Measurements from ENCODE around the gene SND1. TPM values are rescaled to one million over a fixed set of nuclear protein-coding genes. Genes with fewer than 3 reads are reported as not detected.

The SND1 gene
- total and polyA plus RNA-seq, 2 donors (not counting 3 experiments of a cell fraction or from before 2014, with no cell fraction given), result 116 to 249 TPM

DNA sequence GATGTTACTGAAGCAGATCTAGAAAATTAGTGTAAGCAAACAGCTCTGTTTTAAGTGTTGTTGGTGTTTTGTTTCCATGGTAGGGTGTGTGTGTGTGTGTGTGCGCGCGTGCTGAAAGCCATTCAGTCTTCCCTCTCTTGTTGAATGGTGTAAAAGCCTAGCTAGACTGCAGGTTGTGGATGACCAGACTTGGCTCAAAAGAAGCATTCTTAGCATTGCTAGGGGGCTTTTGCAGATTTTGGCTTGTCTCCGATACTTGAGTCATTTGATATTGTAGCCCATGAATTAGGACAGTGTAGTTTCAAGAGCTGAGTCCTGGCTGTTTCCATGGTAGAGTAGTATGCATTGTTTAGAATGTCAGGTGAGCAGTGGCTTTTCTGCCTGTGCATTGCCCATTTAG, 99.1 kb downstream of the SND1 start:
- no peaks in the 10 kb centered on the region for H3K4me1 ChIP-seq (ENCODE audit: control insufficient read depth, extremely low read depth, insufficient read depth, low read length)
- no peaks in the 10 kb centered on the region for H3K27me3 ChIP-seq (ENCODE audit: control insufficient read depth in 2 of 2, insufficient read depth in 2 of 2, low read length in 2 of 2)
- no peaks in the 10 kb centered on the region for H3K36me3 ChIP-seq (ENCODE audit: control insufficient read depth in 2 of 2, extremely low read depth in 1 of 2, insufficient read depth in 2 of 2, low read length in 2 of 2)
- H3K9me1 ChIP-seq (replicated peaks; ENCODE audit: control insufficient read depth, extremely low read depth, insufficient read depth, low read length), result no peaks in the 10 kb centered on the region
- ChIA-PET POLR2A (no interaction called here), CTCF (no interaction called here)
- TF ChIP-seq, protein P1, sequence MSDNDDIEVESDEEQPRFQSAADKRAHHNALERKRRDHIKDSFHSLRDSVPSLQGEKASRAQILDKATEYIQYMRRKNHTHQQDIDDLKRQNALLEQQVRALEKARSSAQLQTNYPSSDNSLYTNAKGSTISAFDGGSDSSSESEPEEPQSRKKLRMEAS (IDR thresholded peaks at IDR 0.05; ENCODE audit: insufficient read depth, insufficient read length), result no peak
- no peak for TF ChIP-seq JUN (IDR thresholded peaks at IDR 0.05; ENCODE audit: borderline replicate concordance, insufficient read depth, insufficient read length, low read depth)
- TF ChIP-seq MYC (IDR thresholded peaks at IDR 0.05; ENCODE audit: low read depth, low read length), result no peak
- TF ChIP-seq GATA2 (IDR thresholded peaks at IDR 0.05; ENCODE audit: insufficient read depth, insufficient read length, low read depth, low read length), result no peak
- no peak for TF ChIP-seq POLR2AphosphoS5 (IDR thresholded peaks at IDR 0.05; ENCODE audit: insufficient read depth, low read depth, low read length)
- no peak overlapping the region for H3K4me3 ChIP-seq (replicated peaks in 1 of 3; ENCODE audit: insufficient read depth in 1 of 3, low read depth in 1 of 3, low read length in 3 of 3)
- H3K27ac ChIP-seq (ENCODE audit: insufficient read depth, low read depth, low read length), result no peak overlapping the region
- dilution Hi-C loops (cut with MboI; ENCODE audit: extremely low pct_ligation_motif_present, low sequenced_read_pairs), result no loop called here
- FAIRE-seq (no peak), DNase-seq (ENCODE audit: low read depth, low spot score) (no peak)
- no TSS peak for BruUV-seq (replicated peaks)
- peaks cover 10% of the 10 kb centered on the region for H4K20me1 ChIP-seq (replicated peaks; ENCODE audit: control insufficient read depth, extremely low read depth, insufficient read depth, low read length)
- intact Hi-C loops (cut with micrococcal nuclease), result no loop called here
- H3K4me2 ChIP-seq (ENCODE audit: insufficient read depth, low read length), result no peak overlapping the region
- H2AFZ ChIP-seq (ENCODE audit: low read depth, low read length), result no peak overlapping the region
- H3K9ac ChIP-seq (replicated peaks; ENCODE audit: extremely low read depth, insufficient read depth, low read length), result no peak overlapping the region
- H3K79me2 ChIP-seq (ENCODE audit: control insufficient read depth, insufficient read depth, low read length), result peaks cover 93% of the 10 kb centered on the region
- H3K9me3 ChIP-seq (replicated peaks; ENCODE audit: control insufficient read depth, insufficient read depth, low read length), result no peaks in the 10 kb centered on the region

DNA sequence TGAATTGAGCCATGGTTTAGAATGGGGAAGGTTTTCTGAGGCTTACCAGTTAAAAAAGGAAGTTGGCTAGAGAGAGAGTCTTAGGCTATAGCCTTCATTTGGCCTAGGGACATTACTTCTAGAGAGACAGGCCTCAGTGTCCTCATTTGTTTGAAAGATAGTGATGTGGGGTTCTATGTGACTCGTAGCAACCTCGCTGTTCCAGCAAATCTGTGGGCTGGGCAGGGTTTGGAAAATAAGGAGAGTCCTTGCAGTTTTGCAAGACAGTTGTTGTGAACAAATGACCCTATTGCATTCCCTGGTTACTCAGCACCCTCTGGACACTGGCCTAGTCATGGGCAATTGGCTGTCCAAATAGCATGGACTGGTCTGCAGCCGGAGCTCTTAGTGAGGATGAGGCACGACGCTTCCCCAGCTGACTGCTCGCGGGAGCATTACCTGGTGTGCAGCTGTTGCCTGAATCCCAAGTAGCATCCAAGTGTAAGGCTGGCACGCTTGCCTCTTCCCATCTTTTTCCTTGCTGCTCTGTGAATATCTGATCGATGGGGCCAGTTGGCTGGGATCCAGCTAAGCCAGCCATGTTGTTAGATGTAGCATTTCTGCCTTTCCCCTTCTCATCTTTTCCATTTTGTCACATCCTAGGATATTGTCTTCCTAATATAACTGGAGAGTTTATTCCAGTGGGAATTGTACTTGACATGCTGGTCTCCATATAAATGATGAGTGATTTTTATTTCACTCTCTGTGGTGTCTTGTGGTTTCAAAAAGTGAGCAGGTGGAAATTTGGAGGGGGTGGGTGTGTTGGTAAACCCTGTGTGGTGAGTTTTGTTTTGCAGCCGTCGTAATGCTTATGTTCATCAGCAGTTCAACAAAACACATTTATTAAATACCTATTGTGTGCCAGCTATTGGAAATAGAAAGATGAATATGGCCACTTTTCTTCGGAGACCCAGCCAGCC, 99.8 kb downstream of the SND1 start:
- ChIA-PET CTCF (no interaction called here), POLR2A (no interaction called here)
- no peaks in the 10 kb centered on the region for H3K4me1 ChIP-seq (ENCODE audit: control insufficient read depth, extremely low read depth, insufficient read depth, low read length)
- H3K4me2 ChIP-seq (ENCODE audit: insufficient read depth, low read length), result no peak overlapping the region
- no peaks in the 10 kb centered on the region for H3K9me3 ChIP-seq (replicated peaks; ENCODE audit: control insufficient read depth, insufficient read depth, low read length)
- no TSS peak for BruUV-seq (replicated peaks)
- H3K36me3 ChIP-seq (ENCODE audit: control insufficient read depth in 2 of 2, extremely low read depth in 1 of 2, insufficient read depth in 2 of 2, low read length in 2 of 2), result no peaks in the 10 kb centered on the region
- no peak for FAIRE-seq
- no peak overlapping the region for H3K27ac ChIP-seq (ENCODE audit: insufficient read depth, low read depth, low read length)
- no peak overlapping the region for H2AFZ ChIP-seq (ENCODE audit: low read depth, low read length)
- H3K27me3 ChIP-seq (ENCODE audit: control insufficient read depth in 2 of 2, insufficient read depth in 2 of 2, low read length in 2 of 2), result no peaks in the 10 kb centered on the region
- DNase-seq (ENCODE audit: low read depth, low spot score), result no peak
- H4K20me1 ChIP-seq (replicated peaks; ENCODE audit: control insufficient read depth, extremely low read depth, insufficient read depth, low read length), result peaks cover 8% of the 10 kb centered on the region
- dilution Hi-C loops (cut with MboI; ENCODE audit: extremely low pct_ligation_motif_present, low sequenced_read_pairs), result no loop called here
- intact Hi-C loops (cut with micrococcal nuclease), result no loop called here
- no peak overlapping the region for H3K4me3 ChIP-seq (replicated peaks in 1 of 3; ENCODE audit: insufficient read depth in 1 of 3, low read depth in 1 of 3, low read length in 3 of 3)
- H3K9me1 ChIP-seq (replicated peaks; ENCODE audit: control insufficient read depth, extremely low read depth, insufficient read depth, low read length), result no peaks in the 10 kb centered on the region
- TF ChIP-seq POLR2A (IDR thresholded peaks at IDR 0.05; ENCODE audit: low read depth, low read length) (no peak), POLR2AphosphoS5 (IDR thresholded peaks at IDR 0.05; ENCODE audit: insufficient read depth, low read depth, low read length) (no peak), JUN (IDR thresholded peaks at IDR 0.05; ENCODE audit: borderline replicate concordance, insufficient read depth, insufficient read length, low read depth) (no peak), FOS (IDR thresholded peaks at IDR 0.05; ENCODE audit: borderline replicate concordance, insufficient read depth, low read length) (no peak), GATA2 (IDR thresholded peaks at IDR 0.05; ENCODE audit: insufficient read depth, insufficient read length, low read depth, low read length) (no peak), EZH2 (IDR thresholded peaks at IDR 0.05; ENCODE audit: borderline replicate concordance, low read depth, low read length, severe bottlenecking) (no peak), MYC (IDR thresholded peaks at IDR 0.05; ENCODE audit: low read depth, low read length) (no peak)
- TF ChIP-seq, protein P2, sequence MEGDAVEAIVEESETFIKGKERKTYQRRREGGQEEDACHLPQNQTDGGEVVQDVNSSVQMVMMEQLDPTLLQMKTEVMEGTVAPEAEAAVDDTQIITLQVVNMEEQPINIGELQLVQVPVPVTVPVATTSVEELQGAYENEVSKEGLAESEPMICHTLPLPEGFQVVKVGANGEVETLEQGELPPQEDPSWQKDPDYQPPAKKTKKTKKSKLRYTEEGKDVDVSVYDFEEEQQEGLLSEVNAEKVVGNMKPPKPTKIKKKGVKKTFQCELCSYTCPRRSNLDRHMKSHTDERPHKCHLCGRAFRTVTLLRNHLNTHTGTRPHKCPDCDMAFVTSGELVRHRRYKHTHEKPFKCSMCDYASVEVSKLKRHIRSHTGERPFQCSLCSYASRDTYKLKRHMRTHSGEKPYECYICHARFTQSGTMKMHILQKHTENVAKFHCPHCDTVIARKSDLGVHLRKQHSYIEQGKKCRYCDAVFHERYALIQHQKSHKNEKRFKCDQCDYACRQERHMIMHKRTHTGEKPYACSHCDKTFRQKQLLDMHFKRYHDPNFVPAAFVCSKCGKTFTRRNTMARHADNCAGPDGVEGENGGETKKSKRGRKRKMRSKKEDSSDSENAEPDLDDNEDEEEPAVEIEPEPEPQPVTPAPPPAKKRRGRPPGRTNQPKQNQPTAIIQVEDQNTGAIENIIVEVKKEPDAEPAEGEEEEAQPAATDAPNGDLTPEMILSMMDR (IDR thresholded peaks at IDR 0.05; ENCODE audit: extremely low read depth in 1 of 2, insufficient read depth in 1 of 2, low read depth in 1 of 2, low read length in 2 of 2), result no peak
- TF ChIP-seq, protein P1 (IDR thresholded peaks at IDR 0.05; ENCODE audit: insufficient read depth, insufficient read length), result no peak
- no peak overlapping the region for H3K9ac ChIP-seq (replicated peaks; ENCODE audit: extremely low read depth, insufficient read depth, low read length)
- H3K79me2 ChIP-seq (ENCODE audit: control insufficient read depth, insufficient read depth, low read length), result peaks cover 91% of the 10 kb centered on the region

Data from endothelial cell of umbilical vein (primary cell).